NCI-H146 treated with DMSO at 0.1 percent for 48 hours (cell line): ENCODE data around the gene PHAX.
"Not testable (repeated sequence)": the region's sequence is repeated elsewhere in the genome, so short reads cannot be mapped to it uniquely, and the experiment has no call there.

ENCODE experiments used
- DNase-seq: peaks from one replicate; lab custom pipeline; 2025; ENCODE audit not compliant: unreplicated experiment; lab: John Stamatoyannopoulos, UW

PHAX gene

DNA sequence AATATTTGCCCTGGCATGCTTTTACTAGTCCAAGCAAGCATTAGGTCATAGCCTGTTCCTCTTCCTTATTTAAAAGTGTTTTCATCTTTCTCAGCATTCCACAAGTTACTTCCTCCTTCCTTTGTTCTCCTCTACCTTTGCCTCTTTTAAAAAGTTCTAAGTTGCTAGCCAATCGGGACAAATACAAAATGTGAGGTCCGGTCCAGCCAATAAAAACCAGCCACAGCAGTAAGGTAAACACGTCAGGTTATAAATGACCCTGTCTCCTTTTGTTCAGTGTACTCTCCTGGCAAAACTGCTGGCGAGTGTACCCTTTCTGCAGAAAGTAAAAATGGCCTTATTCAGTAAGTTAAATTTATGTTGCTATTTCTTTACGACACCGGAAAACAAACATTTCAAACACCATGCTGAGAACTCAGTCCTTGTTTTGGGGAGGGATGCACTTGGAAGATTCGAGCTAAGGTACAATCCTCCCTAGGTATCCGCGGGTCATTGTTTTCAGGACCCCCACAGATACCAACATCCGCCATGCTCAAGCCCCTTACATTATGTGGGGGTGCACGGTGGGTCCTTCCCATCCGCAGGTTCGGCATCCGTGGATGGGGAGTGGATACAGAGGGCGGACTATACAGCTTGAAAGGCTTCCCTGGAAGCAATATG, 646 bp upstream of the PHAX start:
- DNase-seq: not testable (repeated sequence)

DNA sequence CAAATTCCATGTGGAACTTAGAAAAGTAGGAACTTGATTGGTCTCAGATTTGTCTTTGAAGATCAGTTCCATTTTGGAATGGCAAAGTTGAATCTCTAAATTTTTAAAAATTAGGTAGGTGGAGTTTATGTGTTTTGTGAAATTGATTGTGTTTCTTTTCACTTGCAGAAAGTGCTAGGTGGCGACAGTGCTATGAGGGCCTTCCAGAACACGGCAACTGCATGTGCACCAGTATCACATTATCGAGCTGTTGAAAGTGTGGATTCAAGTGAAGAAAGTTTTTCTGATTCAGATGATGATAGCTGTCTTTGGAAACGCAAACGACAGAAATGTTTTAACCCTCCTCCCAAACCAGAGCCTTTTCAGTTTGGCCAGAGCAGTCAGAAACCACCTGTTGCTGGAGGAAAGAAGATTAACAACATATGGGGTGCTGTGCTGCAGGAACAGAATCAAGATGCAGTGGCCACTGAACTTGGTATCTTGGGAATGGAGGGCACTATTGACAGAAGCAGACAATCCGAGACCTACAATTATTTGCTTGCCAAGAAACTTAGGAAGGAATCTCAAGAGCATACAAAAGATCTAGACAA, 2.8 kb downstream of the PHAX start:
- no peak for DNase-seq

DNA sequence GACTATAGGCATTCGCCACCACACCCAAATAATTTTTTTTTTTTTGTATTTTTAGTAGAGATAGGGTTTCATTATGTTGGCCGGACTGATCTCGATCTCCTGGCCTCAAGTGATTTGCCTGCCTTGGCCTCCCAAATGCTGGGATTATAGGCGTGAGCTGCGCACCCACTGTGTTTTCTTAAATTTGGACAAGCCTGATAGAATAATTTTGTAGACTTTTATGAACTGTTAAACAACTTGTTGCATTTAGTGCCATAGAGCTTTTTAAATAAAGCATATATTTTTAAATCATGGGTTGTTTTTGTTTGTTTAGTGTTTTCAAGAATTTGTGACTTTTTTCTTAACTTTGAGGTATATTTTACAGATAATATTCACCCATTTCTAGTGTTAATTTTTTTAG, 4.8 kb downstream of the PHAX start:
- DNase-seq: no peak

DNA sequence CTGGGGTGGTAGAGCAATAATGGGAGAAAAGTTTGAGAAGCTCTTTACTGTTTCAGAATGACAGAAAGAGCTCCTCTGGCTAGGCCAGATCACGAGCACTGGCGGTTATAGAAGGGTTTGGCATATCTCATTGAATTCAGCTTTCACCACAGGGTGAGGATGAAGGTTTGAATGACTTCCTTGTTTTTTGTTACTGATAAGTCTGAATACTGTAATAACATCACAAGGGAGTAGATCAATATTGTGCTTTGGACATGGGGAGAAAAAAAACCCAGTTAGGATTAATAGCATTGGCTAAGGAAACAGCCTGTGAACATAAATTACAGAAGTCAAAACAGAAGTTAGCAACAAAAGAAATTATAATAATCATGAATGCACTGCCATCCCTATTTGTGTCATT, 9.4 kb downstream of the PHAX start:
- DNase-seq: no peak

DNA sequence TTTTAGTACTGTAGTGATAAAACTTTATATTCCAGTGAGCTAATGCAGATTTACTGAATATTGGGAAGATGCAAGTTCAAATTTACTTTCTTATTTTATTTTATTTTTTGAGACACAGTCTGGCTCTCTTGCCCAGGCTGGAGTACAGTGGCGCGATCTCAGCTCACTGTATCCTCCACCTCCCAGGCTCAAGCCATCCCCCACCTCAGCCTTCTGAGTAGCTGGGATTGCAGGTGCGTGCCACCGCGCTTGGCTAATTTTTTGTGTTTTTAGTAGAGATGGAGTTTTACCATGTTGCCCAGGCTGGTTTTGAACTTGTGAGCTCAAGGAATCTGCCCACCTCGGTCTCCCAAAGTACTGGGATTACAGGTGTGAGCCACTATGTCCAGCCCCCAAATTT, 9.9 kb downstream of the PHAX start:
- no peak for DNase-seq

DNA sequence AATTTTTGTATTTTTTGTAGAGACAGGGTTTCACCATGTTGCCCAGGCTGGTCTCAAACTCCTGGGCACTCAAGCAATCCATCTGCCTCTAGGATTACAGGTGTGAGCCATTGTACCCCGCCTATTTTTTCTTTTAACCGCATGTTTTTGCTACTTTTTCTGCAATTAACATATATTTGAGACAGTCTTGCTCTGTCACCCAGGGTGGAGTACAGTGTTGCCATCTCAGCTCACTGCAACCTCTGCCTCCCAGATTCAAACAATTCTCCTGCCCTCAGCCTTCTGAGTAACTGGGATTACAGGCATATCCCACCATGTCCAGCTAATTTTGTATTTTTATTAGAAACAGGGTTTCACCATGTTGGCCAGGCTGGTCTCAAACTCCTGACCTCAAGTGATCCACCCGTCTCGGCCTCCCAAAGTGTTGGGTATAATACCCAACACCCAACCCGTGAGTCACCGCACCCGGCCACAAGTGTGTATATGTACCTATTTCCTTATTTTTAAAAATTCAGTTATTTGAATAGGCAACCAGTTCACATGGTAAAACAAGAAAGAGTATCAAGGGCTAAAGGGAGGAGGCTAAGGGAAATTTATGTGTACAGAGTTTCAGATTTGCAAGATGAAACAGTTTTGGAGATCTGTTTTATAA, 13.3 kb downstream of the PHAX start:
- no peak for DNase-seq

DNA sequence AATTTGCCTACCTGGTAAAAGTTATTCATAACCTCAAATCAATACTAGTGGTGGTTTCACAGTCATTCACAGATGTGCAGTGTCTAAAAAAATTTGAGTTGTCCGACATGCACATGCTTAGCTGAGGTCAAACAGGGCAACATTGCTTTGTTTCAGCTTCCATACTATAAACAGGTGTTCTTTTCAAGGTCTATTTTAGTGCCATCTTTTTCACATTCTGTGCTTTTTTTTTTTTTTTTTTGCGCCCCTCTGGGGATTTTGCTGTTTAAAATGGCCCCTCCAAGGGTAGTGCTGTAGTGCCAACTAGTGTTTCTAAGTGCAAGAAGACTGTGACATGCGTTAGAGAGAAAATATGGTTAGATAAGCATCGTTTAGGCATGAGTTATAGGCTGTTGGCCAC, 14.5 kb downstream of the PHAX start:
- no peak for DNase-seq

DNA sequence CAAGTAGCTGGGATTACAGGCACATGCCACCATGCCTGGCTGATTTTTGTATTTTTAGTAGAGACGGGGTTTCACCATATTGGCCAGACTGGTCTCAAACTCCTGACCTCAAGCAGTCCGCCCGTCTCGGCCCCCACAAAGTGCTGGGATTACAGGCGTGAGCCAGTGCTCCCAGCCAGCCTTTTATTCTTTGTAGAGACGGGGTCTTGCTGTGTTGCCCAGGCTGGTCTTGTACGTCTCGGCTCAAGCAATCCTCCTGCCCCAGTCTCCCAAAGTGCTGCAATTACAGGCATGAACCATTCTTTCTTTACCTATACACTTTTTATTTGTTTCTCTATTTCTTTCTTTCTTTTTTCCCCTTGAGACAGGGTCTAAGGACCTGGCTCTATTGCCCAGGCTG, 16.9 kb downstream of the PHAX start:
- DNase-seq: not testable (repeated sequence)

DNA sequence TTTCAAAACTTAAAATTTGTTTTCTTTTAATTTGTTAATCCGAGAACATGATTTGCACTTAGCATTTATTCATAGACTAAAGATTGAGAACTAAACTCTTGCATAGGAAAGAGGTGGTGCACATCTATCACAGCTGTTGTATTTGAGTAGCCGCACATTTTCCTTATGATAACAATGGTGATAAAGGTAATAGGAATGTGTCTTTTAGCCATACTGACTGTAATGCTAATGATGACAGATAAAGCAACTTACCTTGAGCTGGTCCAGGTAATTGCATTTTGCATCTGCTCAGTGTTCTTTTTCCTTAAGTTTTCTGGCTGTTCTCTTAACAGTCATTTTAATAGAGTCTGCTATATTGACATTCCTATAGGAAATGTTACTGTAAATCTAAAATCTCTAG, 19.0 kb downstream of the PHAX start:
- DNase-seq: no peak

DNA sequence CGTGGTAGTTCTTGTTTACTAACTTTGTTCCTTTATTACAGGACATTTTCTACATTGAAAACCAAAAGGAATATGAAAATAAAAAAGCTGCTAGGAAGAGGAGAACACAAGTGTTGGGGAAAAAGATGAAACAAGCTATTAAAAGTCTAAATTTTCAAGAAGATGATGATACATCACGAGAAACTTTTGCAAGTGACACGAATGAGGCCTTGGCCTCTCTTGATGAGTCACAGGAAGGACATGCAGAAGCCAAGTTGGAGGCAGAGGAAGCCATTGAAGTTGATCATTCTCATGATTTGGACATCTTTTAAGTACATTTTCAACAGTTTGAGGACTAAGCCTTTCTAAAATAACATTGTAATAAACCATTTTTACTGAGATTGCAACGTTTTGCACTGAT, 23.8 kb downstream of the PHAX start:
- DNase-seq: no peak

DNA sequence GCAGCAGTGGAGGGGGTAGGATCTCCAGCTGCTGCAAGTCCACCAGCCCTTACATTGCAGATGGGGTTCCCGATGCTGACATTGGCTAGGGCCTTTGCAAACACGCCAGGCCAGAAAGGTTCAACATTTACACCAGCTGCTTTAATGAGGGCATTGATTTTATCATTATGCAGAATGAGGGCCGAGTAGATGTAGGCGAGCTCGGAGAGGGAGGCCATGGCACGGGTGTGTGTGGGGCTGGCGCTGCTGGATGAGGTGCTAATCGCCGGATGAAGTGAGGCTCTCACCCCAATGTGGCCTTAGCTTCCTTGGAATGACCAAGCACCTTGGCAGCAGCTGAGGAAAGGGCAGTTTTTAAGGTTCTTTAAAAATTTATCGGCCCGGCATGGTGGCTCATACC, 27.4 kb downstream of the PHAX start:
- no peak for DNase-seq

DNA sequence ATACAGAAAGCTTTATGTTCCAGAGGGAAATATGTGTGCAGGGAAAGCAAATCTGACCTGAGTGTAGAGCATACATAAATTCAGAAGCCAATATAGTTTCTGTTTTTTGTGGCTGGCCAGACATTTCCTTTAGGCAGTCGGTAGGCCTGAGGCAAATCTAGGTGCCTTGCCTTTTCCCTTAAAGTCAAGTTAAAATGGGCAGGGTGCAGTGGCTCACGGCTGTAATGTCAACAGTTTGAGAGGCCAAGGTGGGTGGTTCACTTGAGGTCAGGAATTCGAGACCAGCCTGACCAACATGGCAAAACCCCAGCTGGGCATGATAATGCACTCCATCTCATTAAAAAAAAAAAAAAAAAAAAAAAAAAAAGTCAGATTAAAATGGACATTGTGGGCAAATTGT, 31.2 kb downstream of the PHAX start:
- DNase-seq: no peak

DNA sequence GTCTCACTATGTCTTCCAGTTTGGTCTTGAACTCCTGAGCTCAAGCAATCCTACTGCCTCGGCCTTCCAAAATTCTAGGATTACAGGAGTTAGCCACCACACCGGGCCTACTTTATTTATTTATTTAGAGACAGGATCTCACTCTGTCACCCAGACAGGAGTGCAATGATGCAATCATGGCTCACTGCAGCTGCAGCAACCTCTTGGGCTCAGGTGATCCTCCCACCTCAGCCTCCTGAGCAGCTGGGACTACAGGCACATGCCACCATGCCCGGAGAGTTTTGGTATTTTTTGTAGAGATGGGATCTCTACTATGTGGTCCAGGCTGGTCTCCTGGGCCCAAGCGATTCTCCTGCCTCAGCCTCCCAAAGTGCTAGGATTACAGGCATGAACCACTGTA, 32.8 kb downstream of the PHAX start:
- no peak for DNase-seq

DNA sequence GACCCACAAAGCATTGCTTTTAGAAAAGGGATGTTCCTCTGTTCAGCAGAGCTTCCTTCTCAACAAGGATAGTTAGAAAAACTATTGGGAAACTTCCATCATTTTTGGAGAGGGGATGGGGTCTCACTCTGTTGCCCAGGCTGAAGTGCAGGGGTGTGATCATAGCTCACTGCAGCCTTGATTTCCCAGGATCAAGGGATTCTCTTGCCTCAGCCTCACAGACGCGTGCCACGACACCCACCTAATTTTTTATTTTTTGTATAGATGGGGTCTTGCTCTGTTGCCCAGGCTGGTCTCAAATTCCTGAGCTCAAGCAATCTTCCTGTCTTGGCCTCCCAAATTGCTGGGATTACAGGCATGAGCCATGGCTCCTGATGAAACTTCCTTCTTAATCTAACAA, 34.8 kb downstream of the PHAX start:
- no peak for DNase-seq

DNA sequence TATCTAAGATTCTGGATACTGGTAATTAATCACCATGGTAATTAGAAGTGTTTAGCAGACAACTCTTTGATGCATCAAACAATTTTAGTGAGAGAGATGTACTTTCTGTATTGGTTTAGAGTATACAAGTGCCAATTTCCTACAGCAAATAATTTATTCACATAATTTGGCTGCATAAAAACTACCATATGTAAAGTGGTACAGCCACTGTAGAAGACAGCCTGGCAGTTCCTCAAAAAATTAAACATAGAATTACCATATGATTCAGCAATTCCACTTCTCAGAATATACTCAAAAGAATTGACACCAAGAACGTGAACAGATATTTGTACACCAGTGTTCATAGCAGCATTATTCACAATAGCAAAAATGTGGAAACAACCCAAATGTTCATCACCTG, 36.2 kb downstream of the PHAX start:
- DNase-seq: no peak

DNA sequence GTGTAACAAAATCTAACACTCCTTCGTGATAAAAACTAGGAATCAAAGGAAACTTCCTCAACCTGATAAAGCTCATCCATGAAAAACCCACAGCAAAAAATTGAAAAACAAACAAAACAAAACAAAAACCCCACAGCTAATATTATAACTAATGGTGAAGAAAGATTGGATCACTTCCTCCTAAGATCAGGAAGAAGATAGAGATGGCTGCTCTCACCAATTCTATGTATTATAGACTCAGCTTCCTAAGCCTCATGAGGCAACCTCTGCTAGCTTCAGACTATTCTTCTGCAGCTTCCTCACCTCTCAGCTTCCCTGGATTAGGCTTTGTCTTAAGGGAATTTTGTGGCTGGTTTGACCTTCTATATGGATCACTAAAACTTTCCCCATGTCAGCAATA, 40.1 kb downstream of the PHAX start:
- no peak for DNase-seq

DNA sequence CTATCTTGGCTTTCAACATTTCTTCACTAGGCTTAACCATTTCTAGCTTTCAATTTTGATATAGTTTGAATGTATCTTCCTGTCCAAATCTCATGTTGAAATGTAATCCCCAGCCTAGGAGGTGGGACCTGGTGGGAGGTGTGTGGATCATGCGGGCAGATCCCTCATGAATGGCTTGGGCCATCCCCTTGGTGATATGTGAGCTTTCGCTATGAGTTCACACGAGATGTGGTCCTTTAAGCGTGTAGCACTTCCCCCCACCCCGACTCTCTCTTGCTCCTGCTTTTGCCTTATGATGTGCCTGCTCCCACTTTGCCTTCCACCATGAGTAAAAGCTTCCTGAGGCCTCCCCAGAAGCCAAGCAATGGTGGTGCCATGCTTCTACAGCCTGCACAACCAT, 40.6 kb downstream of the PHAX start:
- DNase-seq: no peak

DNA sequence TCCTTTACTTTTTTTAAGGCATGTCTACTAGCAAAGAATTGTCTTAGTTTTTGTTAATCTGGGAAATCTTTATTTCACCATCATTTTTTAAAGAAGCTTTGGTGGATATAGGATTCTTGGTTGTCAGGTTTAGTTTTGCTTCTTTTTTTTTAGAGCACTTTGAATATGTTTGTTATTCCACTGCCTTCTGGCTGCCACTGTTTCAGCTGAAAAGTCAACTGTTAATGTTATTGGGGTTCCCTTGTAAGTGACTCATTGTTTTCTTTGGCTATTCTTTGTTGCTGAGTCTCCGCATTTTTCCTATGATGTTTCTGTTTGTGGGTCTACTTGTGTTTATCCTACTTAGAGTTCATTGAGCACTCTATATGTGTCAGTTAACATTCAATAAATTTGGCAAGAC, 44.4 kb downstream of the PHAX start:
- DNase-seq: no peak

DNA sequence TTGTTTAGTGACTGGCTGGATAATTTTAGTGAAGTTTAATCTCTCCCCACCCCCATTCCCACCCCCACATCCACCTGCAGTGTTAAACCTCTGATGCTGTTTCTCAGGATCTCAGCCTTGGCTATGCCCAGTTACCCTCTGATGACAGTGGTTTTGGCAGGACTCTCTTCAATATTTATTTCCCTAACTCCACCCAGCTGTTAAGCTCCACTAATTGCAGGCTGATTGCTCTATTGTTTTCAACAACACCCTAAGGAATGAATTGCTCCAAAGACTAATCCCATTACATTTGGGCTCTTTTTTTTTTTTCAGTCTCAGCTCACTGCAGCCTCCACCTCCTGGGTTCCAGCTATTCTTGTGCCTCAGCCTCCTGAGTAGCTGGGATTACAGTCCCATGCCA, 46.3 kb downstream of the PHAX start:
- DNase-seq: no peak

DNA sequence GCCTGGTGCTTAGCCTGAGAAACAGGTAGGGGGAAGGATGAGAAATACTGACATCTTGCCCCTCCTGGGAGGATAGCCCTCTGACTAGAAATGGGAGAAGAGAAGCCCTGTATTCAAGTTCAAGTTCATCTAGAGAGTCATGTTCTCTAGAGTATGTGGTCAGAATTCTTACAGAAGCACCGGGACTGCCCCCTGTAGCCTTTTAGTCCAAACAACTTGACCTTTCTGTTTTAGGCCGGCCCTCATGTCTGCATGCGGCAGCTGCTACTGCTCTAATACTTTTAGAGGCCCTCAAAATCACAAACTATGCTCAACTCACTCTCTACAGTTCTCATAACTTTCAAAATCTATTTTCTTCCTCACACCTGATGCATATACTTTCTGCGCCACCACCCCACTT, 47.7 kb downstream of the PHAX start:
- DNase-seq: no peak

DNA sequence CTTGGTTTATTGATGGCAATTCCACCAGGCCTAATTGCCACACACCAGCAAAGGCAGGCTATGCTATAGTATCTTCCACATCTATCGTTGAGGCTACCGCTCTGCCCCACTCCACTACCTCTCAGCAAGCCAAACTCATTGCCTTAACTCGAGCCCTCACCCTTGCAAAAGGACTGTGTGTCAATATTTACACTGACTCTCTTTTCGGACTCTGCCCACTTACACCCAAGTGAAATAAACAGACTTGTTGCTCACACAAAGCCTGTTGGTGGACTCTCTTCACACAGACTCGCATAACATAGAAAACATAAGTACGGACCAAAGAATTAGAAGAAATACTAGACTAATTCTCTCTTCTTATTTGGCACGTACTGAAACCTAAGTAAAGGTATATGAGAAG, 48.3 kb downstream of the PHAX start:
- not testable (repeated sequence) for DNase-seq

DNA sequence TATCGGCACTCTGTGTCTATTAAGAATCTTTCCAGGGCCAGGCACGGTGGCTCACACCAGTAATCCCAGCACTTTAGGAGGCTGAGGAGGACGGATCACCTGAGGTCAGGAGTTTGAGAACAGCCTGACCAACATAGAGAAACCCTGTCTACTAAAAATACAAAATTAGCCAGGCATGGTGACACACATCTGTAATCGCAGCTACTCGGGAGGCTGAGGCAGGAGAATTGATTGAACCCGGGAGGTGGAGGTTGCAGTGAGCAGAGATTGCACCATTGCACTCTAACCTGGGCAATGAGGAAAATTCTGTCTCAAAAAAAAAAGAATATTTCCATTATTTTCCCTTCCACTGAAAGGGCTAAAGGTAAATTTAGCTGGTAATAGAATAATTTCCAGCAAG, 49.0 kb downstream of the PHAX start:
- DNase-seq: not testable (repeated sequence)

DNA sequence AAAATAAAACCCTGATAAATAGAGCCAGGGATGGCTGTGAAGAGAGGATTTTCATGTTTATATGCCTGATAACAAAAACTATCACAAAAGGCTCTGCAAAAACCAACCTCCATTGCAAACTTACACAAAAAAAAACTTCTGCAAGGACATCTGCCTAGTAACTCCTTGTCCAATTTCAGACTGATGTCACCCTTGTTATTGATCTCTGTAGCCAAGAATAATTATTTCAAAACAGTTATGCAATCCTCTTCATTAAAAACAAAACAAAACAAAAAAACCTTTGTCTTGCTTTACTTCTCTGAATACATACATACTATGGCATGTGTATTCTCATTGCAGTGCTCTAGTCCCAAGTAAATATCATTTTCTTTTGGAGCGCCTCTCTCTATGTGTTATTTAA, 49.7 kb downstream of the PHAX start:
- DNase-seq: no peak
